ENCODE data around the gene GAS7.

GAS7 gene

DNA sequence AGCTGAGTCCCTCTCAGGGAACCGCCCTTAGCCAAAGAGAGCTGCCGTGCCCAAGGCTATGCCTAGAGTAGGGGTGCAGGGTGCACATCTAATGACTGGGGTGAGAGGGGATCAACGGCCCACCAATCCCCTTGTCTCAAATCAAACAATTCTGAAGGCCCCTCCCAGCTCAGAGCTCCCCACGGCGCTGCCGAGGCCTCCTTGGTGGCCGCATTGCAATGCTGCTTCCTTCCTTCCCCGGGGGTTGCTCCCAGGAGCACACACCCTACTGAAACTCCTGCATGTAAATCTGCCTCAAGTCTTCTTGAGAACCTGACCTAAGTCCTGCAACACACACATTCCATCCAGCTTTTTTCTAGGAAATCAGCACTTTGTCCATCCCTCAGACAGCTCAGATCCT, 212.8 kb downstream of the GAS7 start:
- ATAC-seq (no peak), DNase-seq (ENCODE audit: low spot score in 2 of 2) (no peak)
- Mint-ChIP-seq H3K27ac (peak overlapping the region; percentile 11), H3K4me3 (no peak overlapping the region), H3K9me3 (peaks cover 3% of the 10 kb centered on the region), H3K4me1 (peaks cover 22% of the 10 kb centered on the region), H3K36me3 (no peaks in the 10 kb centered on the region)

DNA sequence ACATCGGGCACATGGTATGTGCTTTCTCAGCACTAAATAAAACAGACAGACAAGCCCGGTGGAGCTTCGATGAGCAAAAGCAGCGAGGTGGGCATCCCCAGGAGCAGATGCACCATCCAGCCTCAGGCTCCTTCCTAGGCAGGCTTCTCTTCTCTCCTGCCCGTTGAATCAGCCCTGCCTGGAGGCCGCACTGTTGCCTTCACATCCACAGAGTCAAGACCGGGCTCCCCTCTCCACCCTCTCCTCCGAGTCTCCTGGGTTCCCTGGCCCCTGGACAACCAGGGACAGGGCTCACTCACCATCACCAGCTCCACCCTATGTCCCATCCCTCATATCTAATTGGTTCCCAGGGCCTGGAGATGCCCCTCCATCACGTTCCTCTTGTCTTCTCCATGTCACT, 213.6 kb downstream of the GAS7 start:
- DNase-seq (ENCODE audit: low spot score in 2 of 2): no peak
- peaks cover 22% of the 10 kb centered on the region for H3K4me1 Mint-ChIP-seq
- H3K9me3 Mint-ChIP-seq: peaks cover 3% of the 10 kb centered on the region
- H3K36me3 Mint-ChIP-seq: no peaks in the 10 kb centered on the region
- no peak overlapping the region for H3K27ac Mint-ChIP-seq
- no peak overlapping the region for H3K4me3 Mint-ChIP-seq
- ATAC-seq: no peak

DNA sequence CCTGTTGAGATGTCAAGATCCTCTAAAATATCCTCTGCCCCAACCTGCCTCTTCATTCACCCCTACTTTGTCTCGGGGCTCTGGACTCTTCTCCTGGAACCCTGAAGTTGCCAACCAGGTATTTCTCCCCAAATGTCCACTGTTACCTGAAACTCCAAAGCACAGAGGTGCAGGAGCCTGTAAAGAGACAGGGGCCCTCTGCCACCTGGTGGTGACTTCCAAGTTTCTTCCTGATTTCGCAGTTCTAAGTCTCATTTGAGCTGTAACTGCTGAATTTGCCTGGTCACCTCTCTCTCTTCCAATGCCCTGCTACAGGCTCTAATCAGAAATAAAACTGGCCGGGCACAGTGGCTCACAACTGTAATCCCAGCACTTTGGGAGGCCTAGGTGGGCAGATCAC, 216.2 kb downstream of the GAS7 start:
- H3K27ac Mint-ChIP-seq: peak overlapping the region; percentile 67
- no peaks in the 10 kb centered on the region for H3K36me3 Mint-ChIP-seq
- no peak overlapping the region for H3K4me3 Mint-ChIP-seq
- H3K9me3 Mint-ChIP-seq: no peaks in the 10 kb centered on the region
- peaks cover 15% of the 10 kb centered on the region for H3K4me1 Mint-ChIP-seq
- DNase-seq (ENCODE audit: low spot score in 2 of 2) (no peak), ATAC-seq (no peak)

DNA sequence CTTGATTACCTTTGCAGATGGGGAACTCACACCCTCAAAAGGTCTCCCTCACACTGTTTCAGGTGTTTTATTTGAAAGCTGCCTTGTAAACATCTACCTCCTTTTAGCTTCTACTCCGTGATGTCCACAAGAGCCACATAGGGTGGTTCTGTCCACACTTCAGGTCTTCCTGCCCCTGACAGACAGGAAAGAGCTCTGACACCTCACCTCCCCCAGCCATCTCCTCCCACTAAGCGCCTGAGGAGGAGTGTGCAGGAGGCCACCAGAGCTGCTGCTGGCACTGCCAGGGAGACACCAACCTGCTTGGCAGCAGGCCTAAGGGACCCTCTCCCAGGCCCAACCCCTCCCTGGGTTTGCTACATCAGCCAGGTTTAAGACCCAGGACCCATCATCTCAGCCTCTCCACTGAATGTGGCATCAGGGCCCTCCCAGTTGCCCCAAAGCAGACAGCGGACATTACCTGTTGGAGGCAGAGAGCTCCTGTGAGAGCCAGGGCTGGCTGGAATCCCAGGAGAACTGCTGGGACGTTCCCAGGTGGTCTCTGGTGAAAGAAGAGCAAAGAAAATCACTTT, 217.0 kb downstream of the GAS7 start:
- no peak for DNase-seq (ENCODE audit: low spot score in 2 of 2)
- no peak overlapping the region for H3K4me3 Mint-ChIP-seq
- H3K4me1 Mint-ChIP-seq: peaks cover 16% of the 10 kb centered on the region
- H3K36me3 Mint-ChIP-seq: no peaks in the 10 kb centered on the region
- no peaks in the 10 kb centered on the region for H3K9me3 Mint-ChIP-seq
- ATAC-seq: no peak
- H3K27ac Mint-ChIP-seq: peak overlapping the region; percentile 67

DNA sequence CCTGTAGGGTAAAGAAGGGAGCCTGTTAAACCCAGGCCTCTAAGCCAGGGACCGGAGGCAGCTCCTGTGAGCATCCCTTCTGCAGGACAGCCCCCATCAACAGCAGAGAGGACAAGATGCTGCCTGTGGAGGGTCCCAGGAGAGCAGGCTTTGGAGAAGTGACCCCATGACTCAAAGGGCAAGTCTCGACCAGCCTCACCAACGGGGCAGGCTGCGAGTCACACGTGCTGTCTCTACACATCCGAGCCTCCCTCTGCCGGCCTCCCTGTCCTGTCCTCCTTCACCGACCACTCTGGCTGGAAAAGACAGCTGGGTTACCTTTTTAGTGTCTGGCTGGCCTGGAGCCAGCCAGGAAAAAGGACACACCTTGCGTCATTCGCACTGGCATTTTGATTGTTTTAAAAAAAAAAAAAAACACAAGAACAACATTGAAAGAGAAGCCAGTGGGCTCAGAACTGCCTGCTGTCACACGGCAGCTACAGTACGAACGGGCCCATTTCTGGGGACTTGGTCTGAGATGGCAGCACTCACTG, 218.9 kb downstream of the GAS7 start:
- DNase-seq (ENCODE audit: low spot score in 2 of 2) (no peak), ATAC-seq (no peak)
- Mint-ChIP-seq H3K4me3 (no peak overlapping the region), H3K36me3 (no peaks in the 10 kb centered on the region), H3K9me3 (no peaks in the 10 kb centered on the region), H3K4me1 (peaks cover 16% of the 10 kb centered on the region), H3K27ac (no peak overlapping the region)

DNA sequence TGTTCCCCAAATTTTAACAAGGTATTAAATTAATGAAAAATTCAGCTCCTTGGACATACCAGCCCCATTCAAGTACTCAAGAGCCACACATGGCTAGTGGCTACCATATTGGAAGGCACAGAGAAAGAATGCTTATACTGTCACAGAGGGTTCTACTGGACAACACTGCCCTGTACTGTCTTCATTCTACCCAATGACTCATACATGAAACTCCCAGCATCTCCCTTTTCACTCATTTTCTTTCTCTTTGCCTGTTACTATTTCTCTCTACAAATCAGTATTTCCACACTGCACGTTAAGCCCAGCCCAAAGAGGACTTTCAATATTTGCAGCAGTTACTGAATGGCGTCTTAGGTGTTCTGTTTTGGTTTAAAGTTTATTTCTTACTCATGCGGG, 221.2 kb downstream of the GAS7 start:
- Mint-ChIP-seq H3K36me3 (no peaks in the 10 kb centered on the region), H3K27ac (no peak overlapping the region), H3K4me1 (peaks cover 12% of the 10 kb centered on the region), H3K4me3 (no peak overlapping the region), H3K9me3 (no peaks in the 10 kb centered on the region)
- no peak for DNase-seq (ENCODE audit: low spot score in 2 of 2)
- peak; percentile 82 for ATAC-seq

DNA sequence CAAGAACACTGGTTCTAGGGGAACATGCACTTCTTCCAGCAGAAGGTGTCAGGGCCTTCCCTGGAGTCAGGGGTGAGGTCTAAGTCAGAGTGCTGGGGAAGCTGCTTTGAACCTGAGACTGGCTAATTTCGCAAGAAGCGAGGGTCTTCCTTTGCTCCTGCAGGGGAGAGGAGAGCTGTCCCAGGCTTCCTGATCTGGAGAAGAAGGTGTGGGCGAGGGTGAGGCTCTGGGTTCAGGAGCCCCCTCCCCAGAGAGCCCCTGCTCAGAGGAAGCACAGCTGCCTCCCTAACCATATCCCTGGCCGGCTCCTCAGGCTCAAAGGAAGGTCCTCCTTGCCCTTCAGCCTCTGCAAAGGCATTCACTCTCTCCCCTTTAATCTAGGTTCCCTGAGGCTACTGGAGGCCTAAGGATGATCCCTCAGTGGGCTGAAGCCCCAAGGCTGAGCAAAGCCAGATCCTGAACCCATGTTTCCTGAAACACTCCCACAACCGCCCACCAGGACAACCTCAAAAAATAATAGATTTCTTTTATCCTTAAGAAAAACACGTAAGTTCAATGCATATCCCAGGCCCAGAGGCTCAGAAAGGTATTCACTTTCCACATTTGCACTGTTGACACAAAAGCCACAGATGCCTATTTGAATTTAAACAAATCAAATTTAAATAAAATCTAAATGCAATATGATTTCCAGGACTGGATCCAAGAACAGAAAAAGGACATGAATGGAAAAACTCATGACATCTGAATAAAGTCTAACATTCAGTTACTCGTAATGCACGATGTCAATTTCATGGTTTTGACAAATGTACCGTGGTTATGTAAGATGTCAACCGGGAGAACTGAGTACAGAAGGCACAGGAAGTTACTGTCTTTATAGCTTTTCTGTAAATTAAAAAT, 221.9 kb downstream of the GAS7 start:
- Mint-ChIP-seq H3K27ac (no peak overlapping the region), H3K4me1 (peaks cover 6% of the 10 kb centered on the region)

DNA sequence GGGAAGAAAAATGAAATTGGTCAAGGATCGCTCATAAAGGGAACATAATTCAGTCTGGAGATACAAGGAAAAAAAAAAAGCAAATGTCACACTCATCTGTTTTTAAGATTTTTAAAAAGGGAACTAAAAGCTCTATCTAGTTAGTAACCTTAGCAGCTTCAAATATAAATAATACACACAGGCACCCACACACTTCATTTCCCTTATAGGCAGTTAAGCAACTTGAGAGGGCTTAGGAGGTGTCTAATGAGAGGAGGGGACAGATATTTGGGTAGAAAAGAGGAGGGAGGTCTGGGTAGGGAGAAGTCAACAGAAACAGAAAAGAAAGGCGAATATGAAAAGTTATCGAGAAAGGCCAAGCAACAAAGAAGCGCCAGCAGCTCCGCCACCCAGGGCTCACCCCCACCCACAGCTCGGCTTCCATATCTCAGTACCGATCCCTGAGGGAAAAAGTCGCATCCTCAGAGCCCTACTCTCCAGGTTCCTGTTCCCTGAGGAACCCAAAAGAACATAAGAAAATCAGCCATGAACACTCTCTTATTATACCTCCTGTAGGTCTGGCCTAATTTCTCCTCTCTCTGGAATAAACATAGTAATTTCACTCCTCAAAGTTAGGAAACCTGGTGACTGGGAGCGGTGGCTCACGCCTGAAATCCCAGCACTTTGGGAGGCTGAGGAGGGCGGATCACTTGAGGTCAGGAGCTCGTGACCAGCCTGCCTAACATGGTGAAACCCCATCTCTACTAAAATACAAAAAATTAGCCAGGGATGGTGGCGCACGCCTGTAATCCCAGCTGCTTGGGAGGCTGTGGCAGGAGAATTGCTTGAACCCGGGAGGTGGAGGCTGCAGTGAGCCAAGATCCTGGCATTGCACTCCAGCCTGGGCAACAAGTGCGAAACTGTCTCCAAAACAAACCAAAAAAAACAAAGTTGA, 223.7 kb downstream of the GAS7 start:
- no peaks in the 10 kb centered on the region for H3K9me3 Mint-ChIP-seq
- H3K4me3 Mint-ChIP-seq: no peak overlapping the region
- ATAC-seq (no peak), DNase-seq (ENCODE audit: low spot score in 2 of 2) (no peak)
- H3K36me3 Mint-ChIP-seq: no peaks in the 10 kb centered on the region
- peak overlapping the region; percentile 35 for H3K27ac Mint-ChIP-seq
- peaks cover 9% of the 10 kb centered on the region for H3K4me1 Mint-ChIP-seq

More for the DNA sequence above, 221.9 kb downstream of the GAS7 start:
- Mint-ChIP-seq H3K9me3 (no peaks in the 10 kb centered on the region), H3K4me3 (no peak overlapping the region), H3K36me3 (no peaks in the 10 kb centered on the region)
- ATAC-seq: no peak
- DNase-seq (ENCODE audit: low spot score in 2 of 2): no peak

DNA sequence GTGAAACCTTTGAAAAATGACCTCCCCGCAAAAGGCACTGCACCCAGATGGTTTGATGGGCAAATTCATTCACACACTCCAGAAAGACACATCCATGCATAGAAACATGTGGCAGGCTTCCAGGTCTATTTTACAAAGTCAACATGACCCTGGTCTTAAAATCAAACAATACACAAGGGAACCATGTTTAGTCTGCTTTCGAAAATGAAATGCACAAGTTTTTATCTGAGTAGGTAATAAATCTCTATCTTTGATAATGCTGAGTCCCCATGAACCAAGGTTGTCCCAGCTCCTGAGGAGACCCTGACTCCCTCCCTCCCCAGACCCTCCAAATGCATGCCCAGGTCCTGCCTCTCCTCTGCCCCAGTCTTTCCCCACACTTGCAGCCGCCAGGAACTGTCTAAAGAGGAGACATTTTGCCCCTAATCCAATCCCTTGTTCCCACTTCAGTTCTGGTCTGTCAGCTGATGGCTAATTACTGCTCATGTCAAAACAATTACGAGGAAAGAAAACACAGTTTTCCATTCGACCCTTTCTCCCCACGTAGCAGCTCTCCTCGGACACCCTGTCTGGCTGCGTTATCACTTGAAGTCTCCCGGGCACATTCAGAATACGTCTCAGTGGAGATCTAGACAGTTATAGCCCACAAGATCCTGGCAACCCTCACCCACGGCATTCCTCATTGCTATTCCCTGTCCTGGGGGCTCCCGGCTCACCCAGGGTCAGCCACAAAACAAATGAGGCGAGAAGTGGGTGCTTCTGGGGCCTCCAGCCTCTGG, 224.5 kb downstream of the GAS7 start:
- peaks cover 13% of the 10 kb centered on the region for H3K4me1 Mint-ChIP-seq
- H3K36me3 Mint-ChIP-seq: no peaks in the 10 kb centered on the region
- H3K27ac Mint-ChIP-seq: peak overlapping the region; percentile 35
- H3K4me3 Mint-ChIP-seq: no peak overlapping the region
- no peaks in the 10 kb centered on the region for H3K9me3 Mint-ChIP-seq
- DNase-seq (ENCODE audit: low spot score in 2 of 2): no peak
- no peak for ATAC-seq

DNA sequence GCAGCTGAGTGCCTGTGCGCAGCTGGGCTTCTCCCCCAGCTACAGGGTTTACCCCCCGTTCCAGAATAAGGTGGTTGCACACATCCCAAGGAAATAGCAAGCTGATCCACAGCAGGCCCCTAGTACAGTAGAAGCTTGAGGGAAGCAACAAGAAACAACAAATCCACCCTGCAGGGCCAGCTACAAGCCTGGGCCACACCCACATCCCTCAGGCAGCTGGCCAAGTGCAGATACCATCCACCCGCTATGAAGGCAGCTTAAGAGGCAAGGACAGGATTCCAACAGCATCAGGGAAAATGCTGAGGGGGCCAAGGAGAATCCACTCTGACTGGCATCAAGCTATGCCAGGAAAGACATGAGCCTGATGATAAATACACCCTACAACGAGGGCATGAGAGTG, 226.4 kb downstream of the GAS7 start:
- Mint-ChIP-seq H3K4me3 (no peak overlapping the region), H3K27ac (no peak overlapping the region), H3K4me1 (peaks cover 13% of the 10 kb centered on the region), H3K36me3 (no peaks in the 10 kb centered on the region), H3K9me3 (no peaks in the 10 kb centered on the region)
- no peak for ATAC-seq
- no peak for DNase-seq (ENCODE audit: low spot score in 2 of 2)

DNA sequence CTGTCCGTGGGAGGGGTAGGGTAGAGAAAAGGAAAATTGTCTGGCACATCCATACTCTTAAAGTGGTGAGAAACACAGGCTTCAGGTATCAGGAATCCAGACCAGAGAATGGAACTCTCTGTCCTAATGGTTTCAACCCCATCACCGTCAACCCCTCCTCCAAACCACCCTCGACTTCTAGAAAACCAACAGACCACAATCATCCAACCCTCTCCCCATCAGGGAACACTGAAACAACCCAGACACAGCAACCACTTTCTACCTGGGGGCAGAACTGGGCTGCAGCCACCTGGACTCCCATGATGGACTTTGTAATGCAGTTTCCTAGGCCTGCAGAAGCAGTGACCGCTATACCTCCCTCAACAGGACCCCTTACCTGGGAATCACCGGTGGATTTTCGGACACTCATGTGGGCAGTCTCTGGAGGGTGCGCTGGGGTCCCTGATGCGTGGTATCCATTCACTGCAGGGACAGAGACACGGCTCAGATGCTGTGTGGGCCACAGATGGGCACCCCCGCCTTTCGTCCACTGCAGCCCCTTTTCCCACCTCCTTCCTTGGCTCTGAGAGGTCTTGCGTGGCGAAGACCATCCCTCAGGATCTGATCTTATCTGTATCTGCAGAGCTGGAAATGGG, 229.0 kb downstream of the GAS7 start:
- H3K36me3 Mint-ChIP-seq: no peaks in the 10 kb centered on the region
- ATAC-seq (no peak), DNase-seq (ENCODE audit: low spot score in 2 of 2) (no peak)
- H3K9me3 Mint-ChIP-seq: no peaks in the 10 kb centered on the region
- no peak overlapping the region for H3K4me3 Mint-ChIP-seq
- H3K27ac Mint-ChIP-seq: no peak overlapping the region
- H3K4me1 Mint-ChIP-seq: peaks cover 13% of the 10 kb centered on the region

DNA sequence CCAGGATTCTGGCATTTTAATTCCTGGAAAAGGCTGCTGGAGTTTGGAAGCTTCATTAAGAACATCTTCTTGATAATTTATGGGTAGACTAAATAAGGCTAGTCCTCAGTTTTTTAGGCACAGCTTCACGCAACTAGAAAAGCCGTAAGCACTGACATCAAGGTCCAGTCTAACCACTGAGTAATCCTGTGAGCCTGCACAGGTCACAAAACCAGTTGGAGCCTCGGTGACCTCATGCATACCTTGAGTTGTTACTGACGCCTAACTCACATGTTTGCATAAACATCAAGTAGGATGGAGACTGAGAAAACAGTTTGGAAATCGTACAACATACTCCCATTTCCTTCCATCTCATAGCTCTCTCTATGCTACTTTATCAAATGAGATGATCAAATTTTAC, 229.5 kb downstream of the GAS7 start:
- no peak overlapping the region for H3K4me3 Mint-ChIP-seq
- H3K27ac Mint-ChIP-seq: no peak overlapping the region
- H3K9me3 Mint-ChIP-seq: no peaks in the 10 kb centered on the region
- no peak for DNase-seq (ENCODE audit: low spot score in 2 of 2)
- no peak for ATAC-seq
- H3K4me1 Mint-ChIP-seq: peaks cover 13% of the 10 kb centered on the region
- H3K36me3 Mint-ChIP-seq: no peaks in the 10 kb centered on the region

DNA sequence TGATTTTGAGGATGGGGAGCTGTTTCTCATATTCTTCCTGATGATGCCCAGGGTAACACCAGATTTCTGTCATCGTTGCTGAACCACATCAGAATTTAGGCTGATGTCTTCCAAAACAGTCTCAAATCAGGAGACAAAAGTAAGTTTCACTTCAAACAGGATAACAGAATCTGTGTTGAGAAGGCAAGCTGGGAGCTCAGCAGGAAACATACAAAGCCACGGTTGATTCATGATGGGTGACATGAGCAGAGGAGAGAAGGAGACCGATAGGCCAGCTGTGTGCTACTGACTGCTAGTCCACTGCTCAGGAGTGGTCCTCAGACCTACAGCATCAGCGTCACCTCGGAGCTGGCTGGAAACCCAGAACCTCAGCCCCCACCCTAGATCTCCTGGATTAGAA, 230.4 kb downstream of the GAS7 start:
- Mint-ChIP-seq H3K36me3 (no peaks in the 10 kb centered on the region), H3K4me1 (peaks cover 13% of the 10 kb centered on the region)
- no peak for ATAC-seq

DNA sequence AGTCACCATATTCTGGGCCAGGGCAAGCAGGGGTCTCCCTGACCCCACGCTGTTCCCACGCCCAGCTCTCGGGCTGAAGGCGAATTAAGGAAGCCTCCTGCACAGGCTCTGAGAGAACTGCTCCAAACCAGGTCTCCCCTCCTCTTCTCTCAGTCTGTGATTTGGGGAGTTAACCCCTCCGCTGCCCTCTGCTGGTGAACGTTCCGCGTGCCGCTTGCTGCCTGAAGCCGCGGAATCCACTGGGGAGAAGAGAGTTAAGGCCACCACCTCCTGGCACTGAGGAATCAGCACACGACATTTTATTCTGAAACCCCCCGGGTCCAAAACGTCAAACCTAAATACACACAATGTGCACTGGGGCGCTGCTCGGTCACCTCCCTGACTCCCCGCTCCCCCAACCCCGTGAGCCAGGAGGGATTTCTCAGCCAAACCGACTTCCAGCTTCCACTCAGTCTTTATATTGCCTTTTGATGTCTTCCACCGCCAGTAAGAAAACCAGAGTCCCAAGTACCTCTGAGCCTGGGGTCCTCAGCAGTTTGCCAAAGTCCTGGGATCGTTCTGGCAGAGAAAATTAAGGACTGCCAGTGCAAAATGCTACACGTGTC, 238.9 kb downstream of the GAS7 start:
- ATAC-seq (no peak), DNase-seq (ENCODE audit: low spot score in 2 of 2) (peak in 1 of 2 donors; percentile 65)
- H3K4me1 Mint-ChIP-seq: peaks cover 7% of the 10 kb centered on the region
- H3K36me3 Mint-ChIP-seq: no peaks in the 10 kb centered on the region
- H3K27ac Mint-ChIP-seq: no peak overlapping the region
- H3K4me3 Mint-ChIP-seq: no peak overlapping the region
- no peaks in the 10 kb centered on the region for H3K9me3 Mint-ChIP-seq

More for the DNA sequence above, 230.4 kb downstream of the GAS7 start:
- Mint-ChIP-seq H3K4me3 (no peak overlapping the region), H3K9me3 (no peaks in the 10 kb centered on the region), H3K27ac (no peak overlapping the region)
- DNase-seq (ENCODE audit: low spot score in 2 of 2): no peak
